GM18508 (cell line): ENCODE measurements around the gene SMG6.
"Not testable (repeated sequence)": the region's sequence is repeated elsewhere in the genome, so short reads cannot be mapped to it uniquely, and the experiment has no call there.

Experiments used
- ATAC-seq: cut with Tn5 transposase; IDR thresholded peaks from one replicate; pipeline ENCODE4 v1.9.1; 2021; ENCODE audit warnings: moderate number of reproducible peaks; ENCODE audit not compliant: insufficient read depth, unreplicated experiment

SMG6 gene

GRCh38 chr17:2157675-2158395 lies 145.8 kb downstream of the SMG6 start:
- no peak for ATAC-seq

GRCh38 chr17:2157081-2157480 lies 146.5 kb downstream of the SMG6 start:
- ATAC-seq: no peak

- ATAC-seq: no peak
These were observed 146.9 kb downstream of the SMG6 start for GRCh38 chr17:2156666-2157065.

DNA sequence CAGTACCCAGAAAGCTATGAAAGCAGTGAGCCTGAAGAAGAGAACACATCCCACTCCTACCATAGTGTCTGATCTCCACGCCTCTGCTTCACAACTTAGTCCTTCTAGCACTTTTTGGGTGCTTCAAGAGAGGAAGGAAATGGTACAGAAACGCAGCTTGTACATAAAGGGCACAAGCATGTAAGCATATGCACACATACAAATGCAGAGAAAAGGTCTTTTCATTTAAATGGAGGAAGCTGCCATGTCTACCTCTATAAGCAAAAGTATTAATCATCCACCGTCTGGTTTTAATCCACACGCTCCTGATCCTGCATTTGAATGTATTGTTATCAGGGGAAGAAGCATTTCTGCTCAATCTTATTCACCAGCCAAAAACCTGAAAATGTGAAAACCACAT lies 148.0 kb downstream of the SMG6 start:
- ATAC-seq: no peak

- ATAC-seq: no peak
These were observed 152.1 kb downstream of the SMG6 start for GRCh38 chr17:2151358-2152033.

GRCh38 chr17:2150806-2151205 lies 152.8 kb downstream of the SMG6 start:
- ATAC-seq: no peak

GRCh38 chr17:2149934-2150333 lies 153.7 kb downstream of the SMG6 start:
- ATAC-seq: no peak

GRCh38 chr17:2146132-2146871 lies 157.3 kb downstream of the SMG6 start:
- no peak for ATAC-seq

DNA sequence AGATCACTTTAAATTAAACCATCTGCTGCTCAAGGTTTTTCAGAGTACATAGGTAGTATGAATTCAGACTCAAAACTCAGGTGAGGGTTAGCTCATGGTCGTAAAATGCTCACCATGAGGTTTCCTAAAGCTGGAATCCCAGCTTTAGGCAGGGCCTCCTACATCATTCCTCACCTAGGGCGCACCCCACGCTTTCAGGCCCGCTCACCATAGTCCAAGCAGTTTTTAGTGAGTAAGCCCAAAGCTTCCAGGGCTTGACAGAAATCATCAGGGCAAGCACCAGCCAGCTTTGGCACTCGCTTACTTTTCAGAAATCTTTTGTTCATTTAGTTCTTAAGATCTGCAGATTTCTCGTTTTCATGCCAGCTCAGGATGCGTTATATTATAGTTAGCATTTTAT lies 158.9 kb downstream of the SMG6 start:
- ATAC-seq: no peak

DNA sequence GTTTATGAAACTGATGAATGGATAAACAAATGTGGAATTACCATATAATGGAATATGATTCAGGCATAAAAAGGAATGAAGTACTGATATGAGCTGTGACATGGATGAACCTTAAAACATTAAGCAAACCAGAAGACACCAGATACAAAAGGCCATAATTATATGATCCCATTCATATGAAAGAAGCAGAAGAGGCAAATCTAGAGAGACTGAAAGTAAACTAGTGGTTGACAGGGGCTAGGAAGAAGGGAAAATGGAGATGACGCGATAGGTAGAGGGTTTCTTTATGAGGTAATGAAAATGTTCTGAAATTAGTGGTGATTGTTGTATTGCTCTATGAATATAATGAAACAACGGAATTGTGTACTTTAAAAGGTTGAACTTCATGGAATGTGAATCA lies 160.3 kb downstream of the SMG6 start:
- ATAC-seq: no peak

DNA sequence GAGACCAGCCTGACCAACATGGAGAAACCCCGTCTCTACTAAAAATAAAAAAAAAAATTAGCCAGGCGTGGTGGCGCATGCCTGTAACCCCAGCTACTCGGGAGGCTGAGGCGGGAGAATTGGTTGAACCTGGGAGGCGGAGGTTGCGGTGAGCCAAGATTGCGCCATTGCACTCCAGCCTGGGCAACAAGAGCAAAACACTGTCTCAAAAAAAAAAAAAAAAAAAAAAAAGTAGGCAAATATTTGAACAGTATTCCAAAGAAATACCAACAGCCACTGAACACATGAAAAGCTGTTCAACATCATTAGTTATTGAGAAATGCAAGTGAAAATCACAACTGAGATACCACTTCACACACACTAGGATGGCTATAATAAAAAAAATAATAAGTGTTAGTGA lies 160.9 kb downstream of the SMG6 start:
- ATAC-seq: not testable (repeated sequence)

DNA sequence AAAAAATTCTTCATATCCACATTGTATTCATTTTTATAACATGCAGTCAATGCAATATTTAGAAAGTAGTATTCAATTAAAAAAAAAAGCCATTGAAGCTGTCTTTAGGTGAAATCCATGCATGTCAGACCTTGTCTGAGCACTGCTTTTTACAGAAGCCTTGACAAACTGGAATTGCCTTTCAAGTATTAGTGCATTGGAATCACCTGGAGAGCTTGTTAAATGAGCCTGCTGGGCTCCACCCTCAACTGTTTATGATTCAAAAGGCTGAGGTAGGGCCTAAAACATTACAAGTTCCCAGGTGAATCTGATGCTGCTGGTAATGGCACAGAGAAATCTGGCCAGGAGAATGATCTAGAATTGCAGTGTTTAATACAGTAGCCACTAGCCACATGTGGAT lies 162.9 kb downstream of the SMG6 start:
- no peak for ATAC-seq

DNA sequence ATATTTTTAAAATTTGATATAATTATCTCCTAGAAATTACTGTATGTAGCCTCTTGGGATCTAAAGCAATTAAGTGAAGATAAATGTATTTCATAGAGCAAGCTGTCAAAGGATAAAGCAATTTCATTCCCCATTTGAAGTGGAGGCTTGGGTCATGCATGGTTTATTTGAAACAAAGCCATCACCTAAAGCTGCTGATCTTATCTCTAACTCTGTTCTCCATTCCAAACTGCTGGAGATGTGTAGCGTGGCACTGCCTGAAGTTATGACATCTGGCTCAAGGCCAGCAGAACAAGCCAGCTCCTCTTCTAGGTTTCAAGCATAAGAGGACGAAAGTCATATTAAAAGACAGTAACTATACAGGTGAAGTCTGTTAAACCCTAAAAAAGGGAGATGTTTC lies 164.8 kb downstream of the SMG6 start:
- ATAC-seq: peak; percentile 8

GRCh38 chr17:2138318-2138717 lies 165.3 kb downstream of the SMG6 start:
- ATAC-seq: peak; percentile 64

DNA sequence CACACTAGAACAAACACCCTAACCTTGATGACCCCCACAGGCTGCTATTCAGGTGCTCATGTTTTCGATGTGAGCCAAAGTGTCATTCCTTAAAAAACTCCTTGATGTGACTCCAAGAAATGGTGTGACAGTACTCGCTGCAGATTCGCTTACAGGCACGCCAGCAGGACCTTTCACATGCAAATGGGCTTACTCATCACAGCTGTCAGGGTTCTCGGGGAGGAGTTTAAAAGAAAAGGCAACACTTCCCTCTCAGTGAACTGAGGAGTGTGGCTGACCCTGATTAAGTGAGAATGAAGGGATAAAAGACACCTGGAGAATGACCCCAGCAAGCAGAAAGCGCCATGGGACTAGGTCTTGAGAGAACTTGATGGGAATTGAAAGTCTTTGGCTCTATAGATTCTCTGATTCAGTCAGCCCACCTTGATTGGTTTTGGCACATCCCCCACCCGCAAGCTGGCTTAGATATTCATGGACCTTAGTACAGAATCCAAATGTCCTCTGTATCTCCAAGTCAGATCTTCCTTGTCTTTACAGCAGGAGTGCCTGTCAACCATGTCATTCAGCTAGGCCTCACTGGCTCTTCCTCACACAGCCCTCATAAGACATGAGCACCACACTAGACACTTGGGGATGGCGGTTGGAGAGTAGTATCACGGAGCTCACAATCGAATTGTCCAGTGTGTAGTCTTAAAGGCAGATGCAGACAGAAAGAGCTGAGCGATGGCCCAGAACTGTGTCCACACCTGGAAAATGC lies 166.1 kb downstream of the SMG6 start:
- no peak for ATAC-seq

DNA sequence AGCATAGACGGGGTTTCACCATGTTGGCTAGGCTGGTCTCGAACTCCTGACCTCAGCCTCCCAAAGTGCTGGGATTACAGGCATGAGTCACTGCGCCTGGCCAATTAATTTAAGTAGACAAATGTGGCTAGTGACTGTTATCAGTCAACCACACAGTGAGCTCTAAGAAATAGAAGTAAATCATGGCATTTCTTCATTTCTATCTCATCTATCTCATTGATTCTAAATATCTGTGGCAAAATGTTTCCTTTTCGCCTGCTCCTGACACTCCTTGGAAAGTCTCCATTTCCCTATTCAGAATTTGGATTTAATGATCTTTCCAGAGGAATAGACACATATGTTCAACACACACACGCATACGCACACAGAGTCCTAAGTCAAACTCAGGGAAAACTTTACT lies 167.3 kb downstream of the SMG6 start:
- ATAC-seq: no peak

GRCh38 chr17:2128011-2128410 lies 175.6 kb downstream of the SMG6 start:
- no peak for ATAC-seq

DNA sequence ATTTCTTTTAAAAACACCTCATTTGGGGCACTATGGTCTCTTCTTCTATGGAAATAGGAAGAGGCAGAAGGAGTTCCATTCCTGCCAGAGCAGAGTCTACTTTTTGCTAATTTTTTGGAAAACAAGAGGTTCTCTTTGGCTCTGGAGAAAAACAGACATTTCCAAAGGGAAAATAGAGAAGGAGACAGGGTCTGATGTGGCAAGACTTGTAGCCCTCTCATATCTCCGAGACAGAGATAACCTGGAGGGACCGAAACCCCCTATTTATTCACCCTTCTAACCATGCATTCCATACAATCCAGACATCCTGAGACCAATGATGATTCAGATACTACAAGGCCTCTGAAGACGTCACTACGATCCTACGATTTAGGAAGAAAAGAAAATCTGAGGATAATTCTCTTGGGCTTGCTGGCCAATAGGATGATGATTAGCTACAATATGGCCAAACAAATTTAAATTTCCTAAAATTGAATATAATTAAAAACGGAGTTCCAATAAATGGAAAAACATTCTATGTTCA lies 178.5 kb downstream of the SMG6 start:
- no peak for ATAC-seq

DNA sequence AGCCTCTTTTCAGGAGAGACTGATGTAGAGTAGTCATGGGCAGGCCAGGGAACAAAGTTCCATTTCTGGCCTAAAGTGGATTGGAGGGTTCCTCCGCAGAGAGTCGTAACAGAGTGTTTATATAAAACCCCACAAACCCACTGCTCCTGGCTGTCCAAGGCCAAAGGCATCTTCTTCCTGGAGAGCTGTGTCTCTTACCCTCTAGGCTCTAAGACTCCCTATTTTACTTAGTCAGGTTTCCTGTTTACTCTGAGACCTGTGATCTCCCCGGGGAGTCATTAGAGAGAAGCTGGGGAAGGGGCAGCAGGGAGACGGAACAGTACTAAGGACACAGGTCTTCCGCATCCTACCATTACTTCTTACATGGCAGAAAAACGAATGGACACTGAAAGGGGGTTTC lies 179.2 kb downstream of the SMG6 start:
- ATAC-seq: no peak
